RWPE2 (cell line): ENCODE measurements around the gene SPPL2B.
"Not testable (repeated sequence)": the region's sequence is repeated elsewhere in the genome, so short reads cannot be mapped to it uniquely, and the experiment has no call there.

Source experiments
- ATAC-seq: fragments of 200-7000 bp; cut with Tn5 transposase; 3 replicates; pipeline ENCODE4 v1.9.1; 2021; ENCODE audit warnings: low read depth
- DNase-seq: peaks from one replicate; pipeline ENCODE4 v3.0.0-alpha.2; 2020; ENCODE audit warnings: low spot score
- H3K27ac ChIP-seq: fragments of 450-650 bp; 2 replicates; pipeline ENCODE4 v1.5.1; 2017; ENCODE audit warnings: mild to moderate bottlenecking; ENCODE audit not compliant: poor library complexity, severe bottlenecking
- H3K27me3 ChIP-seq: fragments of 250-450 bp; sonication (Bioruptor Pico); 2 replicates; pipeline ENCODE4 v1.5.1; 2021; ENCODE audit warnings: mild to moderate bottlenecking, moderate library complexity; ENCODE audit not compliant: insufficient read depth, poor library complexity, severe bottlenecking
- H3K36me3 ChIP-seq: fragments of 250-450 bp; sonication (Bioruptor Pico); 2 replicates; pipeline ENCODE4 v1.5.1; 2020; ENCODE audit warnings: low read depth, mild to moderate bottlenecking, moderate library complexity
- H3K4me1 ChIP-seq: fragments of 250-450 bp; sonication (Bioruptor Pico); 2 replicates; pipeline ENCODE4 v1.5.1; 2021; ENCODE audit warnings: mild to moderate bottlenecking, moderate library complexity; ENCODE audit not compliant: insufficient read depth, poor library complexity, severe bottlenecking
- H3K4me3 ChIP-seq: fragments of 250-450 bp; sonication (Bioruptor Pico); 2 replicates; pipeline ENCODE4 v1.5.1; 2021; ENCODE audit warnings: mild to moderate bottlenecking, moderate library complexity; ENCODE audit not compliant: severe bottlenecking
- H3K9me3 ChIP-seq: fragments of 250-450 bp; sonication (Bioruptor Pico); 2 replicates; pipeline ENCODE4 v1.5.1; 2021; ENCODE audit warnings: mild to moderate bottlenecking, moderate library complexity; ENCODE audit not compliant: severe bottlenecking
- CTCF ChIP-seq: fragments of 450-650 bp; IDR thresholded peaks from one replicate; pipeline ENCODE4 v1.5.1; 2017; ENCODE audit warnings: mild to moderate bottlenecking, moderate library complexity; ENCODE audit not compliant: poor library complexity, severe bottlenecking

The SPPL2B gene

GRCh38 chr19:2343289-2343982 is 15.0 kb downstream of the SPPL2B start:
- no peak for DNase-seq
- Histone ChIP-seq H3K4me3 (no peak overlapping the region), H3K9me3 (no peaks in the 10 kb centered on the region), H3K27me3 (no peaks in the 10 kb centered on the region), H3K36me3 (0 out of 2 replicates have a peak, but pooled peaks cover 3% of the 10 kb centered on the region), H3K27ac (no peak overlapping the region), H3K4me1 (no peaks in the 10 kb centered on the region)
- no peak for ATAC-seq
- TF ChIP-seq CTCF = no peak

- TF ChIP-seq CTCF = no peak
- Histone ChIP-seq H3K27ac (no peak overlapping the region), H3K9me3 (no peaks in the 10 kb centered on the region), H3K4me1 (no peaks in the 10 kb centered on the region), H3K4me3 (no peak overlapping the region), H3K36me3 (0 out of 2 replicates have a peak, but pooled peaks cover 3% of the 10 kb centered on the region), H3K27me3 (no peaks in the 10 kb centered on the region)
- DNase-seq (peak; percentile 56), ATAC-seq (no peak)
These were observed 15.9 kb downstream of the SPPL2B start for GRCh38 chr19:2344381-2344870.

- DNase-seq = no peak
- no peak for TF ChIP-seq CTCF
- Histone ChIP-seq H3K36me3 (0 out of 2 replicates have a peak, but pooled peaks cover 3% of the 10 kb centered on the region), H3K4me3 (no peak overlapping the region), H3K4me1 (no peaks in the 10 kb centered on the region), H3K27me3 (no peaks in the 10 kb centered on the region), H3K27ac (no peak overlapping the region), H3K9me3 (no peaks in the 10 kb centered on the region)
- ATAC-seq = no peak
These were observed 16.6 kb downstream of the SPPL2B start for GRCh38 chr19:2345076-2345475.

- no peaks in the 10 kb centered on the region for H3K9me3 ChIP-seq
- TF ChIP-seq CTCF = no peak
- 0 out of 2 replicates have a peak, but pooled peaks cover 3% of the 10 kb centered on the region for H3K36me3 ChIP-seq
- H3K4me1 ChIP-seq = no peaks in the 10 kb centered on the region
- ATAC-seq (no peak), DNase-seq (no peak)
- H3K4me3 ChIP-seq = no peak overlapping the region
- no peak overlapping the region for H3K27ac ChIP-seq
- H3K27me3 ChIP-seq = no peaks in the 10 kb centered on the region
These were observed 17.5 kb downstream of the SPPL2B start for GRCh38 chr19:2345794-2346663.

- not testable (repeated sequence) for H3K27me3 ChIP-seq, ATAC-seq, H3K4me1 ChIP-seq, H3K27ac ChIP-seq, H3K9me3 ChIP-seq, DNase-seq, H3K4me3 ChIP-seq, H3K36me3 ChIP-seq
These were observed 21.3 kb downstream of the SPPL2B start for GRCh38 chr19:2349818-2350217.
